WTC11 (cell line): ENCODE results near the gene PLXNB1. TPM values are rescaled to one million over a fixed set of nuclear protein-coding genes. Genes with fewer than 3 reads are reported as not detected.

Experiments used
- ATAC-seq: fragments of 200-7000 bp; cut with Tn5 transposase; 2 replicates; pipeline ENCODE4 v1.10.0; 2021; ENCODE audit warnings: mild to moderate bottlenecking, moderate library complexity
- CTCF ChIA-PET: fragments of 300-600 bp; sonication (Branson Sonifier 250); formaldehyde crosslinking; loops from one replicate; lab custom pipeline; 2021; ENCODE audit warnings: antibody characterized with exemption; lab: Charles Lee
- POLR2A ChIA-PET: fragments of 350-600 bp; sonication (Branson Sonifier 250); formaldehyde crosslinking; loops from one replicate; lab custom pipeline; 2021; ENCODE audit warnings: antibody characterized with exemption; lab: Charles Lee
- DNase-seq: peaks from one replicate; pipeline ENCODE4 v3.0.0; 2021; ENCODE audit warnings: low spot score
- H3K27ac Mint-ChIP-seq: 2 replicates; pipeline ENCODE4 v1.8.0; 2021; ENCODE audit warnings: mixed read lengths
- H3K27me3 Mint-ChIP-seq: 2 replicates; pipeline ENCODE4 v1.8.0; 2021; ENCODE audit warnings: low read depth, mild to moderate bottlenecking, moderate library complexity, mixed read lengths
- H3K36me3 Mint-ChIP-seq: 2 replicates; pipeline ENCODE4 v1.8.0; 2021; ENCODE audit warnings: mixed read lengths
- H3K4me1 Mint-ChIP-seq: 2 replicates; pipeline ENCODE4 v1.8.0; 2022; ENCODE audit warnings: mixed read lengths
- H3K4me3 Mint-ChIP-seq: 2 replicates; pipeline ENCODE4 v1.8.0; 2021; ENCODE audit warnings: mild to moderate bottlenecking, moderate library complexity, mixed read lengths
- H3K9me3 Mint-ChIP-seq: 2 replicates; pipeline ENCODE4 v1.8.0; 2021; ENCODE audit warnings: mixed read lengths
- ATF6 ChIP-seq: sonication (generic); formaldehyde crosslinking; IDR thresholded peaks from 2 replicates; pipeline ENCODE4 v1.8.1; 2023; ENCODE audit warnings: mild to moderate bottlenecking, missing genetic modification reagents
- CDX4 ChIP-seq: fragments of 250-450 bp; sonication (Bioruptor Pico); IDR thresholded peaks from 2 replicates; pipeline ENCODE4 v1.9.0; 2021; ENCODE audit warnings: moderate library complexity, mild to moderate bottlenecking, inconsistent platforms, borderline replicate concordance
- CTCF ChIP-seq: fragments of 200-600 bp; IDR thresholded peaks from 2 replicates; pipeline ENCODE4 v1.8.0; 2022; ENCODE audit warnings: antibody characterized with exemption
- FOXP1 ChIP-seq: sonication (generic); formaldehyde crosslinking; IDR thresholded peaks from 2 replicates; pipeline ENCODE4 v1.8.0; 2022; ENCODE audit warnings: missing genetic modification reagents, mild to moderate bottlenecking, moderate library complexity, borderline replicate concordance
- GRHL2 ChIP-seq: fragments of 250-450 bp; sonication (Bioruptor Pico); IDR thresholded peaks from 2 replicates; pipeline ENCODE4 v1.8.0; 2022; ENCODE audit warnings: mild to moderate bottlenecking, moderate library complexity; ENCODE audit not compliant: insufficient replicate concordance, severe bottlenecking
- MYBL2 ChIP-seq: sonication (generic); formaldehyde crosslinking; IDR thresholded peaks from 2 replicates; pipeline ENCODE4 v1.8.1; 2023; ENCODE audit warnings: mild to moderate bottlenecking, moderate library complexity, missing genetic modification reagents
- NFE2L1 ChIP-seq: sonication (generic); formaldehyde crosslinking; IDR thresholded peaks from 2 replicates; pipeline ENCODE4 v1.8.1; 2023; ENCODE audit warnings: missing genetic modification reagents
- NR2C2 ChIP-seq: sonication (generic); formaldehyde crosslinking; IDR thresholded peaks from 2 replicates; pipeline ENCODE4 v1.8.0; 2022; ENCODE audit warnings: mild to moderate bottlenecking, missing genetic modification reagents
- SP1 ChIP-seq: sonication (generic); formaldehyde crosslinking; conservative IDR thresholded peaks from 2 replicates; pipeline ENCODE4 v1.8.1; 2022; ENCODE audit warnings: missing genetic modification reagents
- TCF7 ChIP-seq: sonication (generic); formaldehyde crosslinking; IDR thresholded peaks from 2 replicates; pipeline ENCODE4 v1.8.0; 2022; ENCODE audit warnings: mild to moderate bottlenecking, low read depth, missing genetic modification reagents, moderate library complexity
- ZMAT4 ChIP-seq: fragments of 250-450 bp; sonication (Bioruptor Pico); IDR thresholded peaks from 2 replicates; pipeline ENCODE4 v1.9.0; 2021; ENCODE audit warnings: mild to moderate bottlenecking
- ZNF219 ChIP-seq: sonication (generic); formaldehyde crosslinking; IDR thresholded peaks from 2 replicates; pipeline ENCODE4 v1.8.0; 2023; ENCODE audit warnings: missing genetic modification reagents, mild to moderate bottlenecking, borderline replicate concordance
- ZNF416 ChIP-seq: fragments of 250-450 bp; sonication (Bioruptor Pico); IDR thresholded peaks from 2 replicates; pipeline ENCODE4 v1.9.0; 2021; ENCODE audit warnings: mild to moderate bottlenecking, inconsistent platforms
- total RNA-seq: library from RNA; stranded (reverse); gene quantifications from 3 replicates; pipeline ENCODE4 v1.2.3, GENCODE V29; 2021
- TF ChIP-seq, protein P1 (sequence below): sonication (generic); formaldehyde crosslinking; IDR thresholded peaks from 2 replicates; pipeline ENCODE4 v1.8.1; 2022; ENCODE audit warnings: missing genetic modification reagents, borderline replicate concordance
- TF ChIP-seq, protein P2 (sequence below): fragments of 250-450 bp; sonication (Bioruptor Pico); IDR thresholded peaks from 2 replicates; pipeline ENCODE4 v2.1.2; 2022; ENCODE audit warnings: mild to moderate bottlenecking, moderate library complexity
- TF ChIP-seq, protein P3 (sequence below): sonication (generic); formaldehyde crosslinking; IDR thresholded peaks from 2 replicates; pipeline ENCODE4 v1.8.0; 2022; ENCODE audit warnings: mild to moderate bottlenecking, missing genetic modification reagents

The PLXNB1 gene
- total RNA-seq, 1 experiment from 2014 or later = 143 TPM

DNA sequence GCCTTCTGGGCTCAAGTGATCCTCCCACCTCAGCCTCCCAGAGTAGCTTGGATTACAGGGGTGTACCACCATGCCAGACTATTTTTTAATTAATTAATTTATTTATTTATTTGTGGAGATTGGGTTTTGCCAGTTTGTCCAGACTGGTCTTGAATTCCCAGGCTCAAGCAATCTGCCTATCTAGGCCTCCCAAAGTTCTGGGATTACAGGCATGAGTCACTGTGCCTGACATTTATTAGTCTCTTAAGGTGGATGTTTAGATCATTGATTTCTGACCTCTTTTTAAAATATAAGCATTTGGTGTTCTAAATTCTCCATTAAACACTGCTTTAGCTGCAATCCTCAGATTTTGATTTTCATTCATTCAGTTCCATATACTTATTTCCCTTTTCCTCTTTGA lies 42.3 kb downstream of the PLXNB1 start:
- CTCF ChIA-PET = interaction anchor here (1.3 to 2.5 kb wide), 3 partner anchors 12 to 48 kb away, joined by 3 to 8 read pairs (median 8); no protein-coding TSS in a partner anchor
- no peaks in the 10 kb centered on the region for H3K36me3 Mint-ChIP-seq
- DNase-seq (no peak), ATAC-seq (no peak)
- H3K4me1 Mint-ChIP-seq = no peaks in the 10 kb centered on the region
- no peak overlapping the region for H3K27ac Mint-ChIP-seq
- H3K27me3 Mint-ChIP-seq = peaks cover 5% of the 10 kb centered on the region
- H3K9me3 Mint-ChIP-seq = no peaks in the 10 kb centered on the region
- POLR2A ChIA-PET = no interaction called here
- no peak overlapping the region for H3K4me3 Mint-ChIP-seq
- TF ChIP-seq, protein P1, sequence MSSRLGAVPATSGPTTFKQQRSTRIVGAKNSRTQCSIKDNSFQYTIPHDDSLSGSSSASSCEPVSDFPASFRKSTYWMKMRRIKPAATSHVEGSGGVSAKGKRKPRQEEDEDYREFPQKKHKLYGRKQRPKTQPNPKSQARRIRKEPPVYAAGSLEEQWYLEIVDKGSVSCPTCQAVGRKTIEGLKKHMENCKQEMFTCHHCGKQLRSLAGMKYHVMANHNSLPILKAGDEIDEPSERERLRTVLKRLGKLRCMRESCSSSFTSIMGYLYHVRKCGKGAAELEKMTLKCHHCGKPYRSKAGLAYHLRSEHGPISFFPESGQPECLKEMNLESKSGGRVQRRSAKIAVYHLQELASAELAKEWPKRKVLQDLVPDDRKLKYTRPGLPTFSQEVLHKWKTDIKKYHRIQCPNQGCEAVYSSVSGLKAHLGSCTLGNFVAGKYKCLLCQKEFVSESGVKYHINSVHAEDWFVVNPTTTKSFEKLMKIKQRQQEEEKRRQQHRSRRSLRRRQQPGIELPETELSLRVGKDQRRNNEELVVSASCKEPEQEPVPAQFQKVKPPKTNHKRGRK (CRISPR knock-in tag) = no peak
- TF ChIP-seq MYBL2 (CRISPR knock-in tag) (no peak), SP1 (CRISPR knock-in tag) (no peak), FOXP1 (CRISPR knock-in tag) (no peak)

DNA sequence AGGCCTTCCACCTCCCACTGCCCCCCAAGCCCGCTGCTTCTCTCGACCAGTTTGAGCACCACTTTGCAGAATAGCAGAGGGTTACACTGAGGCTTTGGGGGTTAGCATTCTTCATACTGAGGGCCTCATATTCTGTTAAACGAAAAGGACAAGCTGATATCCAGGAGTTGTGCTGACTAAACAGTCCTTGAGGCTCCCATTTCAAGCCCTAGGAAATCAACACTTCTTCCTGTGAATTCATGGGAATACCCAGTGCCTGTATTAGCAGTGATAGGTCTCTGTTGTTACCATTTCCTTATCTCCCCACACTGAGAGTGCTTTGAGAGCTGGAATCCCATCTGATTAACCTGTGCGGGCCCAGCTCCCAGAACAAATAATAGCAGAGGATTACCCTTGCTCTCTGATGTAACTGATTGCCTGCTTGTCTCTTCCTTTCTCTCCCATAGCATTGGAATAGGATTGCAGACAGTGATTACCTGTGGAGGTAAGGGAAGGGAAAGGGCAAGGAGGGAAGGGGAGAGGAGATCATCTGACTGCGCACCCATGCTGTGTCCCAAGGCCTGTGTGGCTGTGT lies 56.9 kb downstream of the PLXNB1 start:
- H3K4me1 Mint-ChIP-seq = peaks cover 16% of the 10 kb centered on the region
- H3K27me3 Mint-ChIP-seq = no peaks in the 10 kb centered on the region; the same call in 1 of the 2 replicates
- H3K4me3 Mint-ChIP-seq = no peak overlapping the region
- no peaks in the 10 kb centered on the region for H3K9me3 Mint-ChIP-seq
- H3K27ac Mint-ChIP-seq = peak overlapping the region; percentile 2; the same call in 1 of the 2 replicates
- DNase-seq = no peak
- H3K36me3 Mint-ChIP-seq = no peaks in the 10 kb centered on the region; the same call in 1 of the 2 replicates
- no peak for ATAC-seq
- ChIA-PET POLR2A (interaction anchor here (1.0 kb wide), 1 partner anchor 63 kb away, joined by 3 read pairs; no protein-coding TSS in a partner anchor), CTCF (interaction anchor here (0.9 to 2.8 kb wide), 5 partner anchors 28 to 185 kb away, joined by 3 to 12 read pairs (median 7); no protein-coding TSS in a partner anchor)
- TF ChIP-seq TCF7 (CRISPR knock-in tag) = no peak
- no peak for TF ChIP-seq GRHL2 (CRISPR knock-in tag)
- no peak for TF ChIP-seq CDX4 (CRISPR knock-in tag)
- no peak for TF ChIP-seq CTCF
- TF ChIP-seq, all 79 proteins: peak for 0

DNA sequence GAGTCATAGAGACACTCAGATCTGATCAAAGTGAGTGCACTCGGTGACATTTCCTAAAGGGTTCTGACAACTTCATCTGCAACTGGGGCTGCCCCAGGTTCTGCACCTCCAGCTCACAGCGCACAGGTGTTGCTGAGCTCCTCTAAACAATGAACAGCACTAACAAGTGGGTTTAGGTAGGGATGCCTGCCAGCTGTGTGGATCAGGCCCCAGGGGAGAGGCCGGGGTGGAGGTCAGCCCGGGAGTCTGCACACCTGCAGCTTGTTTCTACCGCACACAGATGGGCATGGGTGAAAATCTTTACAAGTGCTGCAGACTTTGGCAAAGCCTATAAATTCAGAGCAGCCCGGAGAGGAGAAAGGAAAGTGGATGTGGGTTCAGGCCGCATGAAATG lies 57.5 kb downstream of the PLXNB1 start:
- POLR2A ChIA-PET = no interaction called here
- ATAC-seq = no peak
- peaks cover 16% of the 10 kb centered on the region for H3K4me1 Mint-ChIP-seq
- no peak for TF ChIP-seq ATF6
- TF ChIP-seq ZNF219 = no peak
- TF ChIP-seq, protein P2, sequence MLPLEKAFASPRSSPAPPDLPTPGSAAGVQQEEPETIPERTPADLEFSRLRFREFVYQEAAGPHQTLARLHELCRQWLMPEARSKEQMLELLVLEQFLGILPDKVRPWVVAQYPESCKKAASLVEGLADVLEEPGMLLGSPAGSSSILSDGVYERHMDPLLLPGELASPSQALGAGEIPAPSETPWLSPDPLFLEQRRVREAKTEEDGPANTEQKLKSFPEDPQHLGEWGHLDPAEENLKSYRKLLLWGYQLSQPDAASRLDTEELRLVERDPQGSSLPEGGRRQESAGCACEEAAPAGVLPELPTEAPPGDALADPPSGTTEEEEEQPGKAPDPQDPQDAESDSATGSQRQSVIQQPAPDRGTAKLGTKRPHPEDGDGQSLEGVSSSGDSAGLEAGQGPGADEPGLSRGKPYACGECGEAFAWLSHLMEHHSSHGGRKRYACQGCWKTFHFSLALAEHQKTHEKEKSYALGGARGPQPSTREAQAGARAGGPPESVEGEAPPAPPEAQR (CRISPR knock-in tag) = no peak
- no peak for TF ChIP-seq ZMAT4 (CRISPR knock-in tag)
- TF ChIP-seq NFE2L1 = no peak
- TF ChIP-seq, protein P3, sequence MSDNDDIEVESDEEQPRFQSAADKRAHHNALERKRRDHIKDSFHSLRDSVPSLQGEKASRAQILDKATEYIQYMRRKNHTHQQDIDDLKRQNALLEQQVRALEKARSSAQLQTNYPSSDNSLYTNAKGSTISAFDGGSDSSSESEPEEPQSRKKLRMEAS (CRISPR knock-in tag) = no peak
- TF ChIP-seq, protein P1 (CRISPR knock-in tag) = no peak
- no peak for TF ChIP-seq NR2C2 (CRISPR knock-in tag)
- TF ChIP-seq ZNF416 = no peak
- H3K27me3 Mint-ChIP-seq = no peaks in the 10 kb centered on the region; the same call in 1 of the 2 replicates
- no peaks in the 10 kb centered on the region for H3K9me3 Mint-ChIP-seq
- DNase-seq = no peak
- no peak overlapping the region for H3K4me3 Mint-ChIP-seq
- H3K27ac Mint-ChIP-seq = no peak overlapping the region
- CTCF ChIA-PET = interaction anchor here (1.0 to 2.8 kb wide), 4 partner anchors 28 to 185 kb away, joined by 3 to 12 read pairs (median 6); no protein-coding TSS in a partner anchor
- no peaks in the 10 kb centered on the region; the same call in 1 of the 2 replicates for H3K36me3 Mint-ChIP-seq
